WTC11 (cell line): Measurements from ENCODE around the gene BMP10. TPM values are rescaled to one million over a fixed set of nuclear protein-coding genes. Genes with fewer than 3 reads are reported as not detected.

Experiments
- ATAC-seq: fragments of 200-7000 bp; cut with Tn5 transposase; 2 replicates; pipeline ENCODE4 v1.10.0; 2021; ENCODE audit warnings: mild to moderate bottlenecking, moderate library complexity
- CTCF ChIA-PET: fragments of 300-600 bp; sonication (Branson Sonifier 250); formaldehyde crosslinking; loops from one replicate; lab custom pipeline; 2021; ENCODE audit warnings: antibody characterized with exemption; lab: Charles Lee
- POLR2A ChIA-PET: fragments of 350-600 bp; sonication (Branson Sonifier 250); formaldehyde crosslinking; loops from one replicate; lab custom pipeline; 2021; ENCODE audit warnings: antibody characterized with exemption; lab: Charles Lee
- DNase-seq: peaks from one replicate; pipeline ENCODE4 v3.0.0; 2021; ENCODE audit warnings: low spot score
- H3K27ac Mint-ChIP-seq: 2 replicates; pipeline ENCODE4 v1.8.0; 2021; ENCODE audit warnings: mixed read lengths
- H3K27me3 Mint-ChIP-seq: 2 replicates; pipeline ENCODE4 v1.8.0; 2021; ENCODE audit warnings: low read depth, mild to moderate bottlenecking, moderate library complexity, mixed read lengths
- H3K36me3 Mint-ChIP-seq: 2 replicates; pipeline ENCODE4 v1.8.0; 2021; ENCODE audit warnings: mixed read lengths
- H3K4me1 Mint-ChIP-seq: 2 replicates; pipeline ENCODE4 v1.8.0; 2022; ENCODE audit warnings: mixed read lengths
- H3K4me3 Mint-ChIP-seq: 2 replicates; pipeline ENCODE4 v1.8.0; 2021; ENCODE audit warnings: mild to moderate bottlenecking, moderate library complexity, mixed read lengths
- H3K9me3 Mint-ChIP-seq: 2 replicates; pipeline ENCODE4 v1.8.0; 2021; ENCODE audit warnings: mixed read lengths
- EMX1 ChIP-seq: fragments of 250-450 bp; sonication (Bioruptor Pico); IDR thresholded peaks from 2 replicates; pipeline ENCODE4 v1.8.0; 2021; ENCODE audit warnings: mild to moderate bottlenecking
- GTF2I ChIP-seq: fragments of 250-450 bp; sonication (Bioruptor Pico); conservative IDR thresholded peaks from 2 replicates; pipeline ENCODE4 v1.4.0; 2021; ENCODE audit warnings: mild to moderate bottlenecking
- MXD4 ChIP-seq: fragments of 250-450 bp; sonication (Bioruptor Pico); IDR thresholded peaks from 2 replicates; pipeline ENCODE4 v1.8.0; 2021; ENCODE audit warnings: mild to moderate bottlenecking, moderate library complexity, borderline replicate concordance
- NFATC4 ChIP-seq: fragments of 250-450 bp; sonication (Bioruptor Pico); IDR thresholded peaks from 2 replicates; pipeline ENCODE4 v1.9.0; 2021; ENCODE audit warnings: mild to moderate bottlenecking
- SOX15 ChIP-seq: fragments of 250-450 bp; sonication (Bioruptor Pico); IDR thresholded peaks from 2 replicates; pipeline ENCODE4 v1.9.0; 2021; ENCODE audit warnings: mild to moderate bottlenecking
- TCF7 ChIP-seq: sonication (generic); formaldehyde crosslinking; IDR thresholded peaks from 2 replicates; pipeline ENCODE4 v1.8.0; 2022; ENCODE audit warnings: mild to moderate bottlenecking, low read depth, missing genetic modification reagents, moderate library complexity
- ZNF263 ChIP-seq: sonication (generic); formaldehyde crosslinking; IDR thresholded peaks from 2 replicates; pipeline ENCODE4 v1.8.1; 2022; ENCODE audit warnings: low read depth, mild to moderate bottlenecking, moderate library complexity, missing genetic modification reagents
- ZNF317 ChIP-seq: sonication (generic); formaldehyde crosslinking; IDR thresholded peaks from 2 replicates; pipeline ENCODE4 v1.8.1; 2023; ENCODE audit warnings: low read depth, mild to moderate bottlenecking, moderate library complexity, missing genetic modification reagents, borderline replicate concordance
- ZNF396 ChIP-seq: fragments of 250-450 bp; sonication (Bioruptor Pico); IDR thresholded peaks from 2 replicates; pipeline ENCODE4 v1.8.0; 2021; ENCODE audit warnings: mild to moderate bottlenecking, moderate library complexity, borderline replicate concordance
- total RNA-seq: library from RNA; stranded (reverse); gene quantifications from 3 replicates; pipeline ENCODE4 v1.2.3, GENCODE V29; 2021
- TF ChIP-seq, protein P1 (sequence below): fragments of 250-450 bp; sonication (Bioruptor Pico); IDR thresholded peaks from 2 replicates; pipeline ENCODE4 v2.1.2; 2022; ENCODE audit warnings: mild to moderate bottlenecking, moderate library complexity
- TF ChIP-seq, protein P2 (sequence below): sonication (generic); formaldehyde crosslinking; IDR thresholded peaks from 2 replicates; pipeline ENCODE4 v1.8.1; 2022; ENCODE audit warnings: mild to moderate bottlenecking, moderate library complexity, missing genetic modification reagents
- TF ChIP-seq, protein P3 (sequence below): fragments of 250-450 bp; sonication (Bioruptor Pico); IDR thresholded peaks from 2 replicates; pipeline ENCODE4 v1.9.0; 2021; ENCODE audit warnings: mild to moderate bottlenecking, borderline replicate concordance
- TF ChIP-seq, protein P4 (sequence below): fragments of 250-450 bp; sonication (Bioruptor Pico); IDR thresholded peaks from 2 replicates; pipeline ENCODE4 v1.8.0; 2021; ENCODE audit warnings: mild to moderate bottlenecking
- TF ChIP-seq, protein P5 (sequence below): fragments of 250-450 bp; sonication (Bioruptor Pico); conservative IDR thresholded peaks from 2 replicates; pipeline ENCODE4 v1.9.0; 2021; ENCODE audit warnings: mild to moderate bottlenecking
- TF ChIP-seq, protein P6 (sequence below): sonication (generic); formaldehyde crosslinking; IDR thresholded peaks from 2 replicates; pipeline ENCODE4 v1.8.0; 2022; ENCODE audit warnings: missing genetic modification reagents

BMP10 gene
- total RNA-seq, 1 experiment from 2014 or later = not detected

DNA sequence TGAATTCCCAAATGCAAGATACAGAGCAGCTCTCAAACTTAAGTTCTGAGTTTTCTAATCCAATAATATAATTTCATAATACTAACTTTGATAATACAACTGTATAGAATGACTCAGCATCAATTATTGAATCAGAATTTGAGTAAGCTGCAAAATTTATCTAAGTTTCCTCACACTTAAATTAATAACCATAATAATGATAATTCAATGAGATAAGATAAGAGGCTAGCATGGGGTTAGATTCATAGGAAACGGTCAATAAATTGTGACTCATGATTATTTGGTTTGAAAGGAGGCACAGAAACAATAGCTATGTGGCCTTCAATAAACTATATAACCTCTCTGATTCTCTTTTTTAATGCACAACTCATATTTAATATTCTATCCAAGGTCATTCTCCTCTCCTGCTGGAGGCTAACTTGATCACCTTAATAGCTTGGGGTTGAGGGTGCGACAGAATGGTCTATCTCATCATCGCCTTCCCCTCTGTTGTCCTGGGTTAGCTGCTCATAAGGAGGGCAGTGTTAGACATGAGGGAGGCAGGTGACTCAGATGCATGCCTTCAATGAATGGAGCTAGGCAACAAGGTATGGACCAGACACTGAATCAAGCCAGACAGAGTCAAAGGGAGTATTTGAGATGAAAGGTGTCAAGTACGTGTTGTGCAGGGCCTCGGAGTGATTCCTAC, 36.2 kb upstream of the BMP10 start (continued):
- TF ChIP-seq, protein P1, sequence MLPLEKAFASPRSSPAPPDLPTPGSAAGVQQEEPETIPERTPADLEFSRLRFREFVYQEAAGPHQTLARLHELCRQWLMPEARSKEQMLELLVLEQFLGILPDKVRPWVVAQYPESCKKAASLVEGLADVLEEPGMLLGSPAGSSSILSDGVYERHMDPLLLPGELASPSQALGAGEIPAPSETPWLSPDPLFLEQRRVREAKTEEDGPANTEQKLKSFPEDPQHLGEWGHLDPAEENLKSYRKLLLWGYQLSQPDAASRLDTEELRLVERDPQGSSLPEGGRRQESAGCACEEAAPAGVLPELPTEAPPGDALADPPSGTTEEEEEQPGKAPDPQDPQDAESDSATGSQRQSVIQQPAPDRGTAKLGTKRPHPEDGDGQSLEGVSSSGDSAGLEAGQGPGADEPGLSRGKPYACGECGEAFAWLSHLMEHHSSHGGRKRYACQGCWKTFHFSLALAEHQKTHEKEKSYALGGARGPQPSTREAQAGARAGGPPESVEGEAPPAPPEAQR (CRISPR knock-in tag) = no peak
- TF ChIP-seq TCF7 (CRISPR knock-in tag) = no peak
- TF ChIP-seq, protein P2, sequence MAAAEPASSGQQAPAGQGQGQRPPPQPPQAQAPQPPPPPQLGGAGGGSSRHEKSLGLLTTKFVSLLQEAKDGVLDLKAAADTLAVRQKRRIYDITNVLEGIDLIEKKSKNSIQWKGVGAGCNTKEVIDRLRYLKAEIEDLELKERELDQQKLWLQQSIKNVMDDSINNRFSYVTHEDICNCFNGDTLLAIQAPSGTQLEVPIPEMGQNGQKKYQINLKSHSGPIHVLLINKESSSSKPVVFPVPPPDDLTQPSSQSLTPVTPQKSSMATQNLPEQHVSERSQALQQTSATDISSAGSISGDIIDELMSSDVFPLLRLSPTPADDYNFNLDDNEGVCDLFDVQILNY (CRISPR knock-in tag) = no peak

DNA sequence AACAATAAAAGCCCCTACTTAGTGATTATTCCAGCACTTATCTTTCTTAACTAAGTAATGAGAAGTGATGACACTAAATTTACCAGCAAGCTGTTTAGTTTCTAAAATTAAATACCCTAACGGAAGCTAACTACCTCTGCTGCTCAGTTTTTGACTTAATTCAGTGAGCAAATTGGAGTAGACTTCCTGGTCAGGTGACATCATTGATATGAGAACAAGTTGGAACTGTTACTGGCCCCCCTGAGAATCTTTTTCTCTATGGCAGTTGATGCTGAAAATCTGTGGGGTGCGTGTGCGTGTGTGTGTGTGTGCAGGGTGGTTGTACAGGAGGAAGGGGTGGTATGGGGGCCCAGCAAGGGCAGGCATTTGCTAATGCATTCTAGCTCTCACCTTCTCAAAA, 35.5 kb upstream of the BMP10 start:
- DNase-seq (no peak), ATAC-seq (no peak)
- TF ChIP-seq, protein P3, sequence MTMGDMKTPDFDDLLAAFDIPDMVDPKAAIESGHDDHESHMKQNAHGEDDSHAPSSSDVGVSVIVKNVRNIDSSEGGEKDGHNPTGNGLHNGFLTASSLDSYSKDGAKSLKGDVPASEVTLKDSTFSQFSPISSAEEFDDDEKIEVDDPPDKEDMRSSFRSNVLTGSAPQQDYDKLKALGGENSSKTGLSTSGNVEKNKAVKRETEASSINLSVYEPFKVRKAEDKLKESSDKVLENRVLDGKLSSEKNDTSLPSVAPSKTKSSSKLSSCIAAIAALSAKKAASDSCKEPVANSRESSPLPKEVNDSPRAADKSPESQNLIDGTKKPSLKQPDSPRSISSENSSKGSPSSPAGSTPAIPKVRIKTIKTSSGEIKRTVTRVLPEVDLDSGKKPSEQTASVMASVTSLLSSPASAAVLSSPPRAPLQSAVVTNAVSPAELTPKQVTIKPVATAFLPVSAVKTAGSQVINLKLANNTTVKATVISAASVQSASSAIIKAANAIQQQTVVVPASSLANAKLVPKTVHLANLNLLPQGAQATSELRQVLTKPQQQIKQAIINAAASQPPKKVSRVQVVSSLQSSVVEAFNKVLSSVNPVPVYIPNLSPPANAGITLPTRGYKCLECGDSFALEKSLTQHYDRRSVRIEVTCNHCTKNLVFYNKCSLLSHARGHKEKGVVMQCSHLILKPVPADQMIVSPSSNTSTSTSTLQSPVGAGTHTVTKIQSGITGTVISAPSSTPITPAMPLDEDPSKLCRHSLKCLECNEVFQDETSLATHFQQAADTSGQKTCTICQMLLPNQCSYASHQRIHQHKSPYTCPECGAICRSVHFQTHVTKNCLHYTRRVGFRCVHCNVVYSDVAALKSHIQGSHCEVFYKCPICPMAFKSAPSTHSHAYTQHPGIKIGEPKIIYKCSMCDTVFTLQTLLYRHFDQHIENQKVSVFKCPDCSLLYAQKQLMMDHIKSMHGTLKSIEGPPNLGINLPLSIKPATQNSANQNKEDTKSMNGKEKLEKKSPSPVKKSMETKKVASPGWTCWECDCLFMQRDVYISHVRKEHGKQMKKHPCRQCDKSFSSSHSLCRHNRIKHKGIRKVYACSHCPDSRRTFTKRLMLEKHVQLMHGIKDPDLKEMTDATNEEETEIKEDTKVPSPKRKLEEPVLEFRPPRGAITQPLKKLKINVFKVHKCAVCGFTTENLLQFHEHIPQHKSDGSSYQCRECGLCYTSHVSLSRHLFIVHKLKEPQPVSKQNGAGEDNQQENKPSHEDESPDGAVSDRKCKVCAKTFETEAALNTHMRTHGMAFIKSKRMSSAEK (CRISPR knock-in tag) = no peak
- TF ChIP-seq SOX15 (CRISPR knock-in tag) (no peak), MXD4 (CRISPR knock-in tag) (no peak), ZNF317 (CRISPR knock-in tag) (no peak), EMX1 (CRISPR knock-in tag) (no peak), NFATC4 (no peak), GTF2I (no peak), ZNF263 (CRISPR knock-in tag) (no peak), ZNF396 (CRISPR knock-in tag) (no peak)
- TF ChIP-seq, protein P4, sequence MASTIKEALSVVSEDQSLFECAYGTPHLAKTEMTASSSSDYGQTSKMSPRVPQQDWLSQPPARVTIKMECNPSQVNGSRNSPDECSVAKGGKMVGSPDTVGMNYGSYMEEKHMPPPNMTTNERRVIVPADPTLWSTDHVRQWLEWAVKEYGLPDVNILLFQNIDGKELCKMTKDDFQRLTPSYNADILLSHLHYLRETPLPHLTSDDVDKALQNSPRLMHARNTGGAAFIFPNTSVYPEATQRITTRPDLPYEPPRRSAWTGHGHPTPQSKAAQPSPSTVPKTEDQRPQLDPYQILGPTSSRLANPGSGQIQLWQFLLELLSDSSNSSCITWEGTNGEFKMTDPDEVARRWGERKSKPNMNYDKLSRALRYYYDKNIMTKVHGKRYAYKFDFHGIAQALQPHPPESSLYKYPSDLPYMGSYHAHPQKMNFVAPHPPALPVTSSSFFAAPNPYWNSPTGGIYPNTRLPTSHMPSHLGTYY (CRISPR knock-in tag) = no peak
- TF ChIP-seq, protein P5, sequence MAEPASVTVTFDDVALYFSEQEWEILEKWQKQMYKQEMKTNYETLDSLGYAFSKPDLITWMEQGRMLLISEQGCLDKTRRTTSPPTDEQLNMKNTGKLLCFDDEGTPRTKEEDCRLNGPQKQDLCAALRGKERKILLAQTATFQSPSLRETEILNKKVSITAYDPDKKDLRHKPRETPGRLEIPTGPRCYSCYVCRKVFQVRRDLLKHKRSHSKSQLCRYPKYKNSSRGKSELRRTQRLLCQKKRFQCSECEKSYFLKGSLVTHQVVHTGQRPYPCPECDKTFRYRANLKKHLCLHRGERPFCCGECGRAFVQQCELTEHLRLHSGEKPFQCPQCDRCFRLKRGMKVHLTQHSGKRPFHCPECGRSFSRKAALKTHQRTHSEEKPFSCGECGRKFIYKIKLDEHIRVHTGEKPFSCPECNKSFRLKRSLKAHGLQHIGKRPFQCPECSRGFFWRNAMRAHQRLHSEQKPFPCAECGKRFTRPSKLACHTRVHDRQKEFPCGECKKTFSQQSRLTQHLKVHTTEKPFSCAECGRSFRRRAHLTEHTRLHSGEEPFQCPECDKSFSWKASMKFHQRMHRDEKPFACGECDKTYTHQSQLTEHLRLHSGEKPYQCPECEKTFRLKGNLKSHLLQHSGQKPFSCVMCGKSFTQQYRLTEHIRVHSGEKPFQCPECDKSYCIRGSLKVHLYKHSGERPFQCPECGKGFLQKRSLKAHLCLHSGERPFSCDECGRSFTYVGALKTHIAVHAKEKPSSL = no peak
- TF ChIP-seq, protein P6, sequence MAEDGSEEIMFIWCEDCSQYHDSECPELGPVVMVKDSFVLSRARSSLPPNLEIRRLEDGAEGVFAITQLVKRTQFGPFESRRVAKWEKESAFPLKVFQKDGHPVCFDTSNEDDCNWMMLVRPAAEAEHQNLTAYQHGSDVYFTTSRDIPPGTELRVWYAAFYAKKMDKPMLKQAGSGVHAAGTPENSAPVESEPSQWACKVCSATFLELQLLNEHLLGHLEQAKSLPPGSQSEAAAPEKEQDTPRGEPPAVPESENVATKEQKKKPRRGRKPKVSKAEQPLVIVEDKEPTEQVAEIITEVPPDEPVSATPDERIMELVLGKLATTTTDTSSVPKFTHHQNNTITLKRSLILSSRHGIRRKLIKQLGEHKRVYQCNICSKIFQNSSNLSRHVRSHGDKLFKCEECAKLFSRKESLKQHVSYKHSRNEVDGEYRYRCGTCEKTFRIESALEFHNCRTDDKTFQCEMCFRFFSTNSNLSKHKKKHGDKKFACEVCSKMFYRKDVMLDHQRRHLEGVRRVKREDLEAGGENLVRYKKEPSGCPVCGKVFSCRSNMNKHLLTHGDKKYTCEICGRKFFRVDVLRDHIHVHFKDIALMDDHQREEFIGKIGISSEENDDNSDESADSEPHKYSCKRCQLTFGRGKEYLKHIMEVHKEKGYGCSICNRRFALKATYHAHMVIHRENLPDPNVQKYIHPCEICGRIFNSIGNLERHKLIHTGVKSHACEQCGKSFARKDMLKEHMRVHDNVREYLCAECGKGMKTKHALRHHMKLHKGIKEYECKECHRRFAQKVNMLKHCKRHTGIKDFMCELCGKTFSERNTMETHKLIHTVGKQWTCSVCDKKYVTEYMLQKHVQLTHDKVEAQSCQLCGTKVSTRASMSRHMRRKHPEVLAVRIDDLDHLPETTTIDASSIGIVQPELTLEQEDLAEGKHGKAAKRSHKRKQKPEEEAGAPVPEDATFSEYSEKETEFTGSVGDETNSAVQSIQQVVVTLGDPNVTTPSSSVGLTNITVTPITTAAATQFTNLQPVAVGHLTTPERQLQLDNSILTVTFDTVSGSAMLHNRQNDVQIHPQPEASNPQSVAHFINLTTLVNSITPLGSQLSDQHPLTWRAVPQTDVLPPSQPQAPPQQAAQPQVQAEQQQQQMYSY = no peak
- H3K27me3 Mint-ChIP-seq = no peaks in the 10 kb centered on the region; the same call in 1 of the 2 replicates
- H3K9me3 Mint-ChIP-seq = peaks cover 21% of the 10 kb centered on the region
- ChIA-PET POLR2A (no interaction called here), CTCF (interaction anchor here (0.9 to 2.8 kb wide), 5 partner anchors 37 to 419 kb away, joined by 3 to 15 read pairs (median 4); no protein-coding TSS in a partner anchor)
- peaks cover 27% of the 10 kb centered on the region for H3K4me1 Mint-ChIP-seq
- H3K36me3 Mint-ChIP-seq = peaks cover under 1% of the 10 kb centered on the region; the same call in 1 of the 2 replicates
- H3K27ac Mint-ChIP-seq = no peak overlapping the region
- H3K4me3 Mint-ChIP-seq = no peak overlapping the region
